Epithelial cell of proximal tubule (primary cell): Measurements from ENCODE around the gene C2. TPM values are rescaled to one million over a fixed set of nuclear protein-coding genes. Genes with fewer than 3 reads are reported as not detected.
A peak's percentile ranks its signal among the peaks of the same experiment; 100 is the strongest.

Source experiments
- DNase-seq: peaks from one replicate; pipeline ENCODE4 v3.0.0-alpha.2; 2011; ENCODE audit warnings: low read depth
- H3K4me3 ChIP-seq: 2 replicates; pipeline ENCODE4 v1.5.1; 2011; ENCODE audit warnings: low read depth, mild to moderate bottlenecking, low read length
- total RNA-seq: library from RNA; depleted of rRNA; stranded (reverse); fragments of >200 nt; gene quantifications from 2 replicates; pipeline ENCODE4 v1.2.3, GENCODE V29; 2015
- TF ChIP-seq, protein P1 (sequence below): conservative IDR thresholded peaks from 2 replicates; pipeline ENCODE4 v1.5.1; 2012; ENCODE audit warnings: low read depth, mild to moderate bottlenecking, low read length

Gene C2
- total RNA-seq, 1 donor from 2014 or later = not detected

DNA sequence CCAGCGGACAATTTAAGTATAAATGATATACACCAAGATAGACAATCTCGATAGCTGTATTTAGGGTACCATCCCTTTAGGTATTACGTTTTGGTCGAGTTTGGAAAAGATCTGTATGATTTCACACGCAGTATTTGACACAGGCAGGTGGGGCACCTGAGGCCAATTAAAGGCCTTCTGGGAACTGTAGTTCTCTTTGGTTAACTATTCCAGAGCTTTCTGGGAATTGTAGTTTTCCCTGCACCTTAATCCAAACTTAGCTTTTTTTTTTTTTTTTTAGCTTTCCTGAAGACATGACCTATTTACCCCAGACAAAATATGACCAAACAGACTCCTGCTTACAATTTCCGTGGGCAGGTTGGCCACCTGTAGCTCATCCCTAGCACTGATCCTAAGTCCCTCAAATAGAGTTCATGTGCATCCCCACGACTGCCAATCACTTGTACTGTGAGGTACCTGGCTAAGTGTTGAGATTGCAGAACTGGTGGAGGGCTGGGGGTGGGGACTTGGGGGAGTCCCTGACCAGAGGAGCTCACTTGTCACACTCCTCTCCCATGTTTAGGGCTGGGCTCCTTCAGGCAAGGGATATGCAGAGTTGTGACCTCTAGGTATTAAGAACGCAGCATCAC is 29.0 kb upstream of the C2 start:
- H3K4me3 ChIP-seq = peak overlapping the region; percentile 88
- DNase-seq = no peak
- TF ChIP-seq, protein P1, sequence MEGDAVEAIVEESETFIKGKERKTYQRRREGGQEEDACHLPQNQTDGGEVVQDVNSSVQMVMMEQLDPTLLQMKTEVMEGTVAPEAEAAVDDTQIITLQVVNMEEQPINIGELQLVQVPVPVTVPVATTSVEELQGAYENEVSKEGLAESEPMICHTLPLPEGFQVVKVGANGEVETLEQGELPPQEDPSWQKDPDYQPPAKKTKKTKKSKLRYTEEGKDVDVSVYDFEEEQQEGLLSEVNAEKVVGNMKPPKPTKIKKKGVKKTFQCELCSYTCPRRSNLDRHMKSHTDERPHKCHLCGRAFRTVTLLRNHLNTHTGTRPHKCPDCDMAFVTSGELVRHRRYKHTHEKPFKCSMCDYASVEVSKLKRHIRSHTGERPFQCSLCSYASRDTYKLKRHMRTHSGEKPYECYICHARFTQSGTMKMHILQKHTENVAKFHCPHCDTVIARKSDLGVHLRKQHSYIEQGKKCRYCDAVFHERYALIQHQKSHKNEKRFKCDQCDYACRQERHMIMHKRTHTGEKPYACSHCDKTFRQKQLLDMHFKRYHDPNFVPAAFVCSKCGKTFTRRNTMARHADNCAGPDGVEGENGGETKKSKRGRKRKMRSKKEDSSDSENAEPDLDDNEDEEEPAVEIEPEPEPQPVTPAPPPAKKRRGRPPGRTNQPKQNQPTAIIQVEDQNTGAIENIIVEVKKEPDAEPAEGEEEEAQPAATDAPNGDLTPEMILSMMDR = peak; percentile 6

DNA sequence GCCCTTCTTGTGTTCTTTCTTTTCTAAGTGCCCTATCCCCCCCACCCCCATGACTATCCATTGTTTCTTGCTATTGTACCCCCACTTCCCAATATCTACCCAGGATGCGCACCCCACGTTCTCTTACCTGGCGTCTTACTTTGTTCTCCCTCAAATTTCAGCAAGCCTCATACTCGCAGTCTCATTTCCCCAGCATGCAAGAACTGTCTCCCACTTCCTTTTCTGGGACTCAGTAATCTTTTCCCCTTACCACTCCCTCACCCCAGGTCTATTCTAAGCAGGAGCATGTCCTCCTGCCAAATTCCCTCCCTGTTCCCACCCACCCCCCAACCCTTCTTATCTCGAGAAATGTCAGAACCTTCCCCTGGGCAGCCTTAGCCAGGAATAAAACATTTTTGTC is 28.3 kb upstream of the C2 start:
- H3K4me3 ChIP-seq = no peak overlapping the region
- DNase-seq = no peak
- TF ChIP-seq, protein P1 = no peak

DNA sequence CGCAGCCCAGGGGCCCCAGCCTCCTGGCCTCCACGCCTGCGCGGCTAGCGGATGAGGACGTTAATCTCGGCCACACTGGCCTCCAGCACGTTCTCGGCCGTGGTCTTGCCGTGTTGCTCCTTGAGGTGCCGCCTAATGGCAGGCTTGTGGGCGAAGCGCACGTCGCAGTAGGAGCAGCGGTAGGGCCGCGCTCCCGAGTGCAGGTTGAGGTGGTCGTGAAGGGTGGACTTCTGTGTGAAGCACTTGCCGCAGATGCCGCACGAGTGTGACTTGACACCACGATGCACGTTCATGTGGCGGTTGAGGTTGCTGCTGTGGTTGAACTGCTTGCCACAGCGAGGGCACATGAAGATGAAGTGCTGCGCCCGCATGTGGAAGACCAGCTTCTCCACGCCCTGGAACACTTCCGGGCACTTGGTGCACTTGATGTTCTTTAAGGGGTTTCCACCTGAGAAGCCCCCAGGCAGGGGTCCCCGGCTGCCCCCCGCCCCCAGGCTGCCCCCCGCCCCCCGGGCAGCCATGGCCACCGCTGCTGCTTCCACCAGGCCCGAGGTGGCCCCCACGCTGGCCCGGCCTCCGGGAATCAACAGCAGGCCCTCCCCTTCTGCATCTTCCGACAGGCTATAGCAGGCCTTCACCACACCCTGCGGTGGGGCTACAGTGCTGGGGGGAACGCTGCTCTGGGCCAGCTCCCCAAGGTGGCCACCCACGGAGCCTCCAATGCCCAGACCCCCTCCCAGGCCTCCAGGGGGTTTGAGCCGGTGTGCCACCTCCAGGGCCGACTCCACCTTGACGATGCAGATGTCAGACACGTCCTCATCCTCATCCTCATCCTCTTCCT is 27.4 kb upstream of the C2 start:
- TF ChIP-seq, protein P1 = no peak
- H3K4me3 ChIP-seq = no peak overlapping the region
- DNase-seq = no peak

DNA sequence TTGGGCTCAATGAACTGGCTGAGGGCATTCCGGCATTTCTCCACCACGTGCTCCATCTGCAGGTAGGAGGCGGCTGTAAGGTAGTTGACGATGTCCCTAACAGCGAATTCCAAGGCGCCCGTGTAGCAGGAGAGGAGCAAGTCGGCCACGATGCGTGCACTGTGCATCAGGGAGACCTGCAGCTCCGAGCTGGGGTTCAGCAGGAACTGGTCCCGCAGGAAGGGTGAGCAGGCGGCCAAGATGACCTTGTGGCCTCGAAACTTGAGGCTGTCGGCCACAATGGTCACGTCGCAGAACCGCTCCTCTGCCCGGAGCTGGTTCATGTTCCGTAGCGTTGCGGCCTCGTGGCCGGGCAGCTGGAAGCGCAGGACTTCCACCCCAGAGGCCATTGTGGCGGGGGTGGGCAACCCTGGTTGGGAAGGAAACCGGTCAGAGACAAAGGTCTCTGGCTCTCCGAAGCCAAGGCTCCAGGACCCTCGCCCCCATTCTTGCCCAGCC is 26.6 kb upstream of the C2 start:
- H3K4me3 ChIP-seq = peak overlapping the region; percentile 54
- DNase-seq = no peak
- TF ChIP-seq, protein P1 = no peak

DNA sequence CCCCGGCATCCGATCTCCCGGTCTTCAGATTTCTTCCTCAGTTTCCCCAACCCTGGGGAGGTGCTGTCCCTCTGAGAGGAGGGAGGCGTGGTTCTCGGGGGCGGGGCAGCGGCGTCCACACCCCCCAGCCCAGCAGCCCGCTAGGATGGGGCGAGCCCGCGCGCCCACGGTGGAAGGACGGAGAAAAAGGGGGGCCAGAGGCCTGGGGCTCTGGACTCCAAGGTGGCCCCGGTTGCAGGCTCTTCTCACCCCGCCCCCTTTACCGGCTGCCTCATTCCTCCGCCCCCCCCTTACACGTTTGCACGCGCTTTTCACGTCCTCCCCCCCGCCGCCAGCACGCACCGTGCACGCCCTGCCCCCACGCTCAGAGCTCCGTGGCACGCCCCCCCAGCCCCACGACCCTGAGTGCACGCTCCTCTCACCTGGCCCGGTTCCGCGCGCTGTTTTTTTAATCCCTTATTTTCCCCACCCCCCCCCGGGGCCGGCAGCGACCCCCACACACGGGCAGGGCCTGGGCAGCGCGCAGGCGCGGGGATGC is 26.0 kb upstream of the C2 start:
- TF ChIP-seq, protein P1 = no peak
- peak overlapping the region; percentile 54 for H3K4me3 ChIP-seq
- no peak for DNase-seq

DNA sequence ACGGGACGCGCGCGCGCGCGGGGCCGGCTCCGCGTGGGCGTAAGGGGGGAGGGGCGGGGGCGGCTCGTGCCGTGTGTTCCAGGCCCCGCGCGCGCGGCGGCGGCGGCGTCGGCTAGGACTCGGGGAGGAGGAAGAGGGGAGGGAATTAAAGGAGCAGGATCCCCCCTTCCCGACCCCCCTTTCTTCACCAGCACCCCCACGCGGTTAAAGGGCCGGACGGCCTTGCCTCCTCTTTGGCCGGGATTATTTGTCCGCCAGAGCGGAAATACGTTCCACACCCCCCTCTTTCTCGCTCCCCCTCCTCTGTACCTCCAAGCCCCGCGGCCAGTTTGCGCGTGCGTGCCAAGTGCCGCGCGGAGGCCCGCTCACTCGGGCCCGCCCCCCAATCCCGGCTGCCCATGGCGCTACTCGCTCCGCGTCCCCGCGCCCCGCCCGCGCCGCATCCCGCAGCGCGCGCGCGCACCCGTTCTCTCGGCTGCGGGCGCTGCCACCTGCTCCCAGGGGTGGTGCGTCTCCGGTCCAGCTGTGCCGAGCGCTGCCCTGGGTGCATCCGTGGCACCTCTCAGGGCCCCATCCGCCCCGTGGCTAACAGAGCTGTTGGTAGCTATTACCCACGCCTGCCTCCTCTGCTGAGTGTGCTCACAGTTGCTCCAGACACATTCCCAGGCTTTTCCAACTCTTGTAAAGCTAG is 25.4 kb upstream of the C2 start, which contains the start of gene ZBTB12:
ZBTB12 (minus strand) TSS at position 134 of the 691 bp plus-strand sequence. CDS start 781 bp downstream, outside the sequence.
- TF ChIP-seq, protein P1 = no peak
- no peak for DNase-seq
- H3K4me3 ChIP-seq = peak within 1 kb of the TSS; percentile 54
